OCI-LY1 (cell line): ENCODE measurements around the gene GIT2.

Experiments
- H2AFZ ChIP-seq: fragments of 200-600 bp; sonication (generic), shearing (Covaris generic); 2 replicates; pipeline ENCODE4 v1.6.0; 2014; ENCODE audit warnings: antibody characterized with exemption, mild to moderate bottlenecking, low read length
- H3F3A ChIP-seq: fragments of 200-600 bp; sonication (generic), shearing (Covaris generic); 2 replicates; pipeline ENCODE4 v1.6.0; 2014; ENCODE audit warnings: mild to moderate bottlenecking, antibody characterized with exemption, low read length, moderate library complexity; ENCODE audit not compliant: insufficient read depth
- H3K27ac ChIP-seq: fragments of 200-600 bp; sonication (generic); 2 replicates; pipeline ENCODE4 v1.5.1; 2014; ENCODE audit warnings: low read length, mixed run types, mild to moderate bottlenecking, low read depth; ENCODE audit not compliant: poor library complexity, severe bottlenecking
- H3K27me3 ChIP-seq: fragments of 200-600 bp; sonication (generic); 2 replicates; pipeline ENCODE4 v1.6.0; 2014; ENCODE audit warnings: antibody characterized with exemption, mild to moderate bottlenecking, low read length, moderate library complexity; ENCODE audit not compliant: insufficient read depth
- H3K36me3 ChIP-seq: fragments of 200-600 bp; sonication (generic); 2 replicates; pipeline ENCODE4 v1.6.1; 2014; ENCODE audit warnings: mild to moderate bottlenecking, antibody characterized with exemption, low read length, moderate library complexity, mixed read lengths; ENCODE audit not compliant: insufficient read depth
- H3K4me1 ChIP-seq: fragments of 200-600 bp; sonication (generic); 2 replicates; pipeline ENCODE4 v1.5.1; 2014; ENCODE audit warnings: mild to moderate bottlenecking, low read length, moderate library complexity; ENCODE audit not compliant: insufficient read depth, severe bottlenecking
- H3K4me2 ChIP-seq: fragments of 200-600 bp; sonication (generic), shearing (Covaris generic); 2 replicates; pipeline ENCODE4 v1.6.1; 2014; ENCODE audit warnings: low read length
- H3K4me3 ChIP-seq: fragments of 200-600 bp; sonication (generic); 2 replicates; pipeline ENCODE4 v1.5.1; 2014; ENCODE audit warnings: low read length, low read depth, mild to moderate bottlenecking, mixed read lengths; ENCODE audit not compliant: poor library complexity, severe bottlenecking
- H3K79me2 ChIP-seq: fragments of 200-600 bp; shearing (Covaris generic); 2 replicates; pipeline ENCODE4 v1.6.1; 2016; ENCODE audit warnings: mixed run types, low read length, mixed read lengths; ENCODE audit not compliant: insufficient read depth
- H3K9ac ChIP-seq: fragments of 200-600 bp; sonication (generic), shearing (Covaris generic); 2 replicates; pipeline ENCODE4 v1.6.1; 2014; ENCODE audit warnings: mild to moderate bottlenecking, low read length, mixed read lengths
- H3K9me2 ChIP-seq: fragments of 200-600 bp; sonication (generic), shearing (Covaris generic); 2 replicates; pipeline ENCODE4 v1.6.1; 2014; ENCODE audit warnings: low read depth, mild to moderate bottlenecking, low read length, mixed read lengths
- H3K9me3 ChIP-seq: fragments of 200-600 bp; shearing (Covaris generic); 2 replicates; pipeline ENCODE4 v1.6.1; 2014; ENCODE audit warnings: low read length, mixed read lengths
- H4K20me1 ChIP-seq: fragments of 200-600 bp; sonication (generic), shearing (Covaris generic); 2 replicates; pipeline ENCODE4 v1.6.0; 2016; ENCODE audit warnings: mild to moderate bottlenecking, low read length; ENCODE audit not compliant: insufficient read depth
- EZH2 ChIP-seq: fragments of 200-600 bp; sonication (generic), shearing (Covaris generic); IDR thresholded peaks from 2 replicates; pipeline ENCODE4 v1.8.0; 2017; ENCODE audit warnings: borderline replicate concordance, mixed run types, mild to moderate bottlenecking, antibody characterized with exemption, low read length, moderate library complexity, mixed read lengths
- TF ChIP-seq, protein P1 (sequence below): fragments of 200-600 bp; sonication (generic), shearing (Covaris generic); IDR thresholded peaks from 2 replicates; pipeline ENCODE4 v1.5.1; 2017; ENCODE audit warnings: mild to moderate bottlenecking, antibody characterized with exemption, low read length, moderate library complexity, mixed read lengths

Gene GIT2

DNA sequence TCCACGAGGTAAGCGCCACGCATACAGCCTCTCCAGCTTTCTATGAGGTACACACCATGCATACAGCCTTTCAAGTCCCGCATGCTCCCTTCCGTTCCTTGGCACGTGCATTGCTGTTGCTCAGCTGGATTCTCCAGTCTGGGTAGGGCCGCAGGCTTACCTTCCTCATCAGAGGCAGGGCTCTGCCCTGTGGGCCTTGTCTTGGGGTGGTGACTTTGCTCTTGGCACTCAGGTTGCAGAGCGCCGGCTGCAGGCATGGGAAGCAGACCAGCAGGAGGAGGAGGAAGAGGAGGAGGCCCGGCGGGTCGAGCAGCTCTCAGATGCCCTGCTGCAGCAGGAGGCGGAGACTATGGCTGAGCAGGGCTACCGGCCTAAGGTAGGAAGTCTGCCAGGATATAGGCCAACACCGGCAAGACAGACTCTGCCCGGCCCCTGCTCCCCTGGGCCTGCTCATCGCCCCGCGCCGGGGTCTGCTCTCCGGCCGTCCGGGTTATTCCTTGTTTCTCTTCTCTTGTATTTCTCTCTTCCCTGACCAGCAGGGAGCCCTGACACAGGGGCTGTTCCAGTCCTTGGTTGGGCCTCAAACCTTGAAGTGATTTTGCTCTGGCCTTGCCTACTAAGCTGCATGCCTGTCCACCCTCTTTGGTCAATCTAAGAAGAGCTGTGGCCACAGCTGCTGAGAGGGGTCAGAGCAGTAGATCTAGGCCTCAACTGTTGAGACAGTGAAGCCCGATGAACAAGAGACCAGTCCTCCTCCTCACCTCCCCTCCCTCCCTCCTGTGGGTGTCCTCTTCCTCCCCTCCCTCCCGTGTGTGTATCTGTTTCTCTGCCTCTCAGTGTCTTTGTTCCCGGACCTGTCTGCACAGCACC is 80.8 kb downstream of the GIT2 start:
- Histone ChIP-seq H3K36me3 (peaks cover 21% of the 10 kb centered on the region), H3K27ac (no peak overlapping the region), H3K27me3 (no peaks in the 10 kb centered on the region), H3K4me1 (no peaks in the 10 kb centered on the region), H3K79me2 (no peaks in the 10 kb centered on the region), H3K4me3 (no peak overlapping the region), H4K20me1 (no peaks in the 10 kb centered on the region), H3K4me2 (no peak overlapping the region), H3K9me3 (no peaks in the 10 kb centered on the region), H3F3A (no peaks in the 10 kb centered on the region), H2AFZ (no peak overlapping the region), H3K9ac (no peak overlapping the region), H3K9me2 (no peaks in the 10 kb centered on the region)
- TF ChIP-seq, protein P1, sequence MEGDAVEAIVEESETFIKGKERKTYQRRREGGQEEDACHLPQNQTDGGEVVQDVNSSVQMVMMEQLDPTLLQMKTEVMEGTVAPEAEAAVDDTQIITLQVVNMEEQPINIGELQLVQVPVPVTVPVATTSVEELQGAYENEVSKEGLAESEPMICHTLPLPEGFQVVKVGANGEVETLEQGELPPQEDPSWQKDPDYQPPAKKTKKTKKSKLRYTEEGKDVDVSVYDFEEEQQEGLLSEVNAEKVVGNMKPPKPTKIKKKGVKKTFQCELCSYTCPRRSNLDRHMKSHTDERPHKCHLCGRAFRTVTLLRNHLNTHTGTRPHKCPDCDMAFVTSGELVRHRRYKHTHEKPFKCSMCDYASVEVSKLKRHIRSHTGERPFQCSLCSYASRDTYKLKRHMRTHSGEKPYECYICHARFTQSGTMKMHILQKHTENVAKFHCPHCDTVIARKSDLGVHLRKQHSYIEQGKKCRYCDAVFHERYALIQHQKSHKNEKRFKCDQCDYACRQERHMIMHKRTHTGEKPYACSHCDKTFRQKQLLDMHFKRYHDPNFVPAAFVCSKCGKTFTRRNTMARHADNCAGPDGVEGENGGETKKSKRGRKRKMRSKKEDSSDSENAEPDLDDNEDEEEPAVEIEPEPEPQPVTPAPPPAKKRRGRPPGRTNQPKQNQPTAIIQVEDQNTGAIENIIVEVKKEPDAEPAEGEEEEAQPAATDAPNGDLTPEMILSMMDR = no peak
- no peak for TF ChIP-seq EZH2

DNA sequence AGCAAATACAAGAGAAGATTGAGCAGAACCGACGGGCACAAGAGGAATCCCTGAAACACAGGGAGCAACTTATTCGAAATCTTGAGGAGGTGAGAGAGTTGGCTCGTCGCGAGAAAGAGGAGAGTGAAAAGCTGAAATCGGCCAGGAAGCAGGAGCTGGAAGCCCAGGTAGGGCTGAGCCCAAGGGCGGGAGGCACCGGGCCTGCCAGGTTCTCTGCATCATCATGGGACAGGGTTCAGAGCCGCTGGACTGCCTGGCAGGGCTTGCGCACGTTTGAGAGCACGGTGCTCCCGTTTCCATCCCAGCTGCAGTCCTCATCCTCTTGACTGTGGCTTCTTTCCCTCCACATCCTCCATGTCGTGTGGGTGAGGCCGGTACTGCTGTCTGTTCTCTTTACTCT is 81.7 kb downstream of the GIT2 start:
- no peaks in the 10 kb centered on the region for H3K9me2 ChIP-seq
- H3K4me1 ChIP-seq = no peaks in the 10 kb centered on the region
- H3K4me2 ChIP-seq = no peak overlapping the region
- H3K27me3 ChIP-seq = no peaks in the 10 kb centered on the region
- no peak overlapping the region for H3K27ac ChIP-seq
- no peak overlapping the region for H2AFZ ChIP-seq
- H3F3A ChIP-seq = no peaks in the 10 kb centered on the region
- H3K4me3 ChIP-seq = no peak overlapping the region
- TF ChIP-seq EZH2 = no peak
- TF ChIP-seq, protein P1 = no peak
- no peaks in the 10 kb centered on the region for H3K79me2 ChIP-seq
- H4K20me1 ChIP-seq = no peaks in the 10 kb centered on the region
- no peak overlapping the region for H3K9ac ChIP-seq
- no peaks in the 10 kb centered on the region for H3K9me3 ChIP-seq
- H3K36me3 ChIP-seq = peaks cover 21% of the 10 kb centered on the region

DNA sequence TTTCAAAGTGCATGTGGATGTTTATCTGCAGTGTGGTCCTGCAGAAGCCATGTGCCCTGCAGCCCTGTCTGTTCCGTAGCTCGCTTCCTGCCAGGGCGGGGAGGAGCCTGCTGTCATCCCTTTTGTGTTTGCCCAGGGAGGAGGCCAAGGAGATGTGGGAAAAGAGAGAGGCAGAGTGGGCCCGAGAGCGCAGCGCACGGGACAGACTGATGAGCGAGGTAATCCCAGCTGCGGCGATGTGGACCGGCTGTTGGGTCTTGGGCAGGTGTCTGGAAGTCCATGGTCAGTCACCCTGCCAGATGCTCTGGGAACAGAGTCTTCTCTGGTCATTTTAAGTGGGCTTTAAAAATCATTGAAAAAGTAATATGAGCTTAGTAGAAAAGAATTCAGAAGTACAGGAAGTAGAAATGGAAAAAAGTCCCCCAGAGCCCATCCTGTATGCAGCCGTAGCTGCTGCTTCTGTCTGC is 83.3 kb downstream of the GIT2 start:
- no peaks in the 10 kb centered on the region for H4K20me1 ChIP-seq
- no peak overlapping the region for H2AFZ ChIP-seq
- H3F3A ChIP-seq = no peaks in the 10 kb centered on the region
- H3K4me3 ChIP-seq = no peak overlapping the region
- no peak overlapping the region for H3K27ac ChIP-seq
- no peaks in the 10 kb centered on the region for H3K9me3 ChIP-seq
- no peak overlapping the region for H3K4me2 ChIP-seq
- H3K27me3 ChIP-seq = no peaks in the 10 kb centered on the region
- H3K9ac ChIP-seq = no peak overlapping the region
- H3K36me3 ChIP-seq = peaks cover 22% of the 10 kb centered on the region
- TF ChIP-seq, protein P1 = no peak
- H3K4me1 ChIP-seq = no peaks in the 10 kb centered on the region
- H3K9me2 ChIP-seq = no peaks in the 10 kb centered on the region
- no peaks in the 10 kb centered on the region for H3K79me2 ChIP-seq
